WERI-Rb-1 (cell line): ENCODE results near the gene FNIP2.
A peak's percentile ranks its signal among the peaks of the same experiment; 100 is the strongest.
"Not testable (repeated sequence)": the region's sequence is repeated elsewhere in the genome, so short reads cannot be mapped to it uniquely, and the experiment has no call there.

Experiments used
- DNase-seq: peaks from one replicate; pipeline ENCODE4 v3.0.0-alpha.2; 2020
- H3K27ac ChIP-seq: fragments of 250-450 bp; sonication (Bioruptor Pico); 2 replicates; pipeline ENCODE4 v1.5.1; 2020; ENCODE audit warnings: mild to moderate bottlenecking, moderate library complexity
- H3K27me3 ChIP-seq: fragments of 250-450 bp; sonication (Bioruptor Pico); 2 replicates; pipeline ENCODE4 v1.5.1; 2021; ENCODE audit warnings: mild to moderate bottlenecking, low read depth, moderate library complexity; ENCODE audit not compliant: insufficient read depth, severe bottlenecking
- H3K36me3 ChIP-seq: fragments of 250-450 bp; sonication (Bioruptor Pico); 2 replicates; pipeline ENCODE4 v1.5.1; 2020; ENCODE audit warnings: mild to moderate bottlenecking, moderate library complexity
- H3K4me3 ChIP-seq: 2 replicates; pipeline ENCODE4 v1.5.1; 2011; ENCODE audit warnings: low read depth, mild to moderate bottlenecking, control low read depth, low read length
- H3K9me3 ChIP-seq: fragments of 250-450 bp; sonication (Bioruptor Pico); 2 replicates; pipeline ENCODE4 v1.5.1; 2021; ENCODE audit warnings: mild to moderate bottlenecking, moderate library complexity; ENCODE audit not compliant: severe bottlenecking
- CTCF ChIP-seq: IDR thresholded peaks from 2 replicates; pipeline ENCODE4 v1.5.1; 2011; ENCODE audit warnings: low read depth, mild to moderate bottlenecking, control low read depth, inconsistent platforms, low read length

FNIP2 gene

GRCh38 chr4:158805635-158806471, 37.0 kb downstream of the FNIP2 start:
- peak overlapping the region; percentile 41 for H3K4me3 ChIP-seq
- no peaks in the 10 kb centered on the region for H3K36me3 ChIP-seq
- TF ChIP-seq CTCF = no peak
- peak; percentile 93 for DNase-seq
- no peaks in the 10 kb centered on the region for H3K9me3 ChIP-seq
- H3K27me3 ChIP-seq = no peaks in the 10 kb centered on the region
- peak overlapping the region; percentile 88 for H3K27ac ChIP-seq

- Histone ChIP-seq H3K27me3 (no peaks in the 10 kb centered on the region), H3K36me3 (no peaks in the 10 kb centered on the region), H3K9me3 (no peaks in the 10 kb centered on the region), H3K4me3 (no peak overlapping the region), H3K27ac (no peak overlapping the region)
- DNase-seq = no peak
- TF ChIP-seq CTCF = no peak
Measured at GRCh38 chr4:158807691-158808090, 38.9 kb downstream of the FNIP2 start.

- TF ChIP-seq CTCF = no peak
- no peak for DNase-seq
- Histone ChIP-seq H3K36me3 (no peaks in the 10 kb centered on the region), H3K27ac (no peak overlapping the region), H3K27me3 (no peaks in the 10 kb centered on the region), H3K9me3 (no peaks in the 10 kb centered on the region), H3K4me3 (no peak overlapping the region)
Measured at GRCh38 chr4:158808399-158808798, 39.6 kb downstream of the FNIP2 start.

- not testable (repeated sequence) for H3K27me3 ChIP-seq, DNase-seq, H3K36me3 ChIP-seq, H3K4me3 ChIP-seq, H3K27ac ChIP-seq, H3K9me3 ChIP-seq
Measured at GRCh38 chr4:158809208-158809607, 40.4 kb downstream of the FNIP2 start.

- no peak overlapping the region for H3K4me3 ChIP-seq
Measured at GRCh38 chr4:158809611-158810486, 41.0 kb downstream of the FNIP2 start.

More at GRCh38 chr4:158809611-158810486, 41.0 kb downstream of the FNIP2 start:
- Histone ChIP-seq H3K36me3 (no peaks in the 10 kb centered on the region), H3K9me3 (no peaks in the 10 kb centered on the region), H3K27me3 (no peaks in the 10 kb centered on the region), H3K27ac (no peak overlapping the region; the same call in 1 of the 2 replicates)
- DNase-seq = no peak
- no peak for TF ChIP-seq CTCF
